NOMO-1 treated with DMSO at 0.1 percent for 48 hours (cell line): Measurements from ENCODE around the gene HLA-C.
A peak's percentile ranks its signal among the peaks of the same experiment; 100 is the strongest.
"Not testable (repeated sequence)": the region's sequence is repeated elsewhere in the genome, so short reads cannot be mapped to it uniquely, and the experiment has no call there.

ENCODE experiments used
- DNase-seq: peaks from one replicate; lab custom pipeline; 2025; ENCODE audit not compliant: unreplicated experiment; lab: John Stamatoyannopoulos, UW

Gene HLA-C

GRCh38 chr6:31270788-31271640 lies 878 bp downstream of the HLA-C start:
- peak; percentile 39 for DNase-seq

- no peak for DNase-seq
Measured at GRCh38 chr6:31268836-31269235, 3.1 kb downstream of the HLA-C start.

- DNase-seq = no peak
Measured at GRCh38 chr6:31268369-31268765, 3.5 kb downstream of the HLA-C start.

- DNase-seq = no peak
Measured at GRCh38 chr6:31267651-31268368, 4.1 kb downstream of the HLA-C start.

GRCh38 chr6:31266567-31267360 lies 5.1 kb downstream of the HLA-C start:
- DNase-seq = no peak

- no peak for DNase-seq
Measured at GRCh38 chr6:31265926-31266325, 6.0 kb downstream of the HLA-C start.

- DNase-seq = not testable (repeated sequence)
Measured at GRCh38 chr6:31263346-31263933, 8.5 kb downstream of the HLA-C start.

GRCh38 chr6:31259995-31260394 lies 11.9 kb downstream of the HLA-C start:
- not testable (repeated sequence) for DNase-seq

- DNase-seq = no peak
Measured at GRCh38 chr6:31252625-31253024, 19.3 kb downstream of the HLA-C start.

GRCh38 chr6:31251261-31251660 lies 20.6 kb downstream of the HLA-C start:
- DNase-seq = no peak

GRCh38 chr6:31249184-31249583 lies 22.7 kb downstream of the HLA-C start:
- no peak for DNase-seq

- DNase-seq = no peak
Measured at GRCh38 chr6:31247813-31248212, 24.1 kb downstream of the HLA-C start.

- no peak for DNase-seq
Measured at GRCh38 chr6:31246051-31246521, 25.8 kb downstream of the HLA-C start.

GRCh38 chr6:31243508-31243907 lies 28.4 kb downstream of the HLA-C start:
- DNase-seq = no peak

GRCh38 chr6:31239854-31240253 lies 32.0 kb downstream of the HLA-C start:
- no peak for DNase-seq

- not testable (repeated sequence) for DNase-seq
Measured at GRCh38 chr6:31234101-31234500, 37.8 kb downstream of the HLA-C start.

- no peak for DNase-seq
Measured at GRCh38 chr6:31228476-31228875, 43.4 kb downstream of the HLA-C start.

- DNase-seq = no peak
Measured at GRCh38 chr6:31227143-31227542, 44.7 kb downstream of the HLA-C start.

- DNase-seq = no peak
Measured at GRCh38 chr6:31225735-31226134, 46.2 kb downstream of the HLA-C start.

- no peak for DNase-seq
Measured at GRCh38 chr6:31222496-31222895, 49.4 kb downstream of the HLA-C start.
